ENCODE data around the gene CCDC141.

DNA sequence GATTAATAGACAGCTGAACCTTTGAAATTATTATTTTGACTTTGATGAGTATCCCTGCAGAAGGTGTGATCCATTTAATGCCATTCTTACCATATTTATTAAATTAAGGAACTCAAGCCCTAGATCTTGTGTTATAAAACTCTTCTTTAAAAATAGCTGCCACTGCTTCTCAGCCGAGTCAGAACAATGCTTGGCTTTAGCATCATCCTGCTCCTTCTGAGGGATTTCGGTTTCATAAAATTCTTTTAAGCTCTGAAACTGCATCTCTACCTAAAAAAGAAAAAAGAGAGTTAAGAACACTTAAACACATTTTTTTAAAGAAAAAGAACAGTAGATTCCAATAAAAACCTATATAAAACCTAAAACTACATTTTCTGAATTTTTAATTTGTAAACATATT lies 172.1 kb downstream of the CCDC141 start:
- TF ChIP-seq POLR2A (IDR thresholded peaks at IDR 0.05; ENCODE audit: low read length) (no peak), GATA1 (IDR thresholded peaks at IDR 0.05; ENCODE audit: low read depth, low read length) (no peak)

All from erythroblast (primary cell).